Right lobe of liver (tissue), 4 donors: ENCODE data around the gene BSPRY.

Source experiments
- CTCF ChIP-seq, 4 donors: fragments of 200-600 bp in 3 of 4; fragments of 450-650 bp in 1 of 4; IDR thresholded peaks; one replicate each; pipeline versions ENCODE4 v1.5.1 to v1.8.0; 2016 to 2022; ENCODE audit warnings: antibody characterized with exemption in 4 of 4, mild to moderate bottlenecking in 2 of 4
- POLR2A ChIP-seq: fragments of 450-650 bp; IDR thresholded peaks from one replicate; pipeline ENCODE4 v1.6.1; 2017; ENCODE audit warnings: antibody characterized with exemption, mild to moderate bottlenecking
- donor health status: DM: no; HTN: no; CAD: no.
- donor health status: DM: no; HTN: no; CAD: no.
- donor health status: DM: no; HTN: yes; CAD: no.

- no peak for TF ChIP-seq CTCF (IDR thresholded peaks at IDR 0.05)
- TF ChIP-seq POLR2A = no peak
These were observed 286 bp upstream of the BSPRY start for GRCh38 chr9:113349066-113349444.
